Measurements from ENCODE around the gene DCC.

Gene DCC

GRCh38 chr18:52598921-52599320, 258.9 kb downstream of the DCC start:
- DNase-seq (ENCODE audit: low read depth), result no peak

GRCh38 chr18:52602820-52603219, 262.8 kb downstream of the DCC start:
- DNase-seq (ENCODE audit: low read depth), result no peak

- no peak for DNase-seq (ENCODE audit: low read depth)
Observed at GRCh38 chr18:52605345-52605744, 265.3 kb downstream of the DCC start.

GRCh38 chr18:52607985-52608384, 268.0 kb downstream of the DCC start:
- DNase-seq (ENCODE audit: low read depth), result no peak

- DNase-seq (ENCODE audit: low read depth), result no peak
Observed at GRCh38 chr18:52610451-52611115, 270.6 kb downstream of the DCC start.

- DNase-seq (ENCODE audit: low read depth), result no peak
Observed at GRCh38 chr18:52612406-52612805, 272.4 kb downstream of the DCC start.

GRCh38 chr18:52615321-52615720, 275.3 kb downstream of the DCC start:
- DNase-seq (ENCODE audit: low read depth), result no peak

GRCh38 chr18:52615943-52616342, 275.9 kb downstream of the DCC start:
- DNase-seq (ENCODE audit: low read depth), result no peak

GRCh38 chr18:52617931-52618330, 277.9 kb downstream of the DCC start:
- no peak for DNase-seq (ENCODE audit: low read depth)

GRCh38 chr18:52620926-52621439, 281.0 kb downstream of the DCC start:
- no peak for DNase-seq (ENCODE audit: low read depth)

GRCh38 chr18:52624702-52625101, 284.7 kb downstream of the DCC start:
- no peak for DNase-seq (ENCODE audit: low read depth)

- DNase-seq (ENCODE audit: low read depth), result no peak
Observed at GRCh38 chr18:52636536-52636935, 296.5 kb downstream of the DCC start.

- DNase-seq (ENCODE audit: low read depth), result no peak
Observed at GRCh38 chr18:52648201-52648600, 308.2 kb downstream of the DCC start.

- DNase-seq (ENCODE audit: low read depth), result no peak
Observed at GRCh38 chr18:52652391-52652790, 312.4 kb downstream of the DCC start.

- DNase-seq (ENCODE audit: low read depth), result no peak
Observed at GRCh38 chr18:52657043-52657805, 317.2 kb downstream of the DCC start.

GRCh38 chr18:52667463-52668065, 327.6 kb downstream of the DCC start:
- no peak for DNase-seq (ENCODE audit: low read depth)

- no peak for DNase-seq (ENCODE audit: low read depth)
Observed at GRCh38 chr18:52670896-52671295, 330.9 kb downstream of the DCC start.

GRCh38 chr18:52678034-52678433, 338.0 kb downstream of the DCC start:
- DNase-seq (ENCODE audit: low read depth), result no peak

GRCh38 chr18:52678551-52678950, 338.6 kb downstream of the DCC start:
- no peak for DNase-seq (ENCODE audit: low read depth)

- no peak for DNase-seq (ENCODE audit: low read depth)
Observed at GRCh38 chr18:52679354-52679753, 339.4 kb downstream of the DCC start.

- no peak for DNase-seq (ENCODE audit: low read depth)
Observed at GRCh38 chr18:52682260-52682659, 342.3 kb downstream of the DCC start.

GRCh38 chr18:52685316-52685715, 345.3 kb downstream of the DCC start:
- DNase-seq (ENCODE audit: low read depth), result no peak

GRCh38 chr18:52691841-52692240, 351.8 kb downstream of the DCC start:
- DNase-seq (ENCODE audit: low read depth), result no peak

Measured in activated T-cell treated with anti-CD3 and anti-CD28 coated beads for 1 hour (primary cell).